ENCODE results near the gene RICTOR.

- TF ChIP-seq CTCF (IDR thresholded peaks at IDR 0.05): no peak
- no peak for TF ChIP-seq EP300 (IDR thresholded peaks at IDR 0.05)
- no peak for TF ChIP-seq POLR2AphosphoS5 (IDR thresholded peaks at IDR 0.05)
Observed at GRCh38 chr5:39053189-39053588, 21.0 kb downstream of the RICTOR start.
